Measurements from ENCODE around the gene ZIC1. TPM values are rescaled to one million over a fixed set of nuclear protein-coding genes. Genes with fewer than 3 reads are reported as not detected.

Gene ZIC1
- total and polyA plus RNA-seq, 2 of the 4 experiments (the other 2 are of a cell fraction): not detected

GRCh38 chr3:147380387-147380951 lies 28.7 kb upstream of the ZIC1 start:
- ChIA-PET CTCF (no interaction called here), POLR2A (ENCODE audit: unreplicated experiment) (no interaction called here)
- Histone ChIP-seq H3K4ac (ENCODE audit: low read depth, low read length) (no peak overlapping the region), H4K20me1 (ENCODE audit: insufficient read depth, low read length) (no peaks in the 10 kb centered on the region; the same call in 1 of the 2 replicates), H2BK15ac (ENCODE audit: low read depth, low read length) (no peak overlapping the region), H4K8ac (ENCODE audit: low read depth in 2 of 2, low read length in 2 of 2) (no peak overlapping the region), H3K4me2 (ENCODE audit: low read depth, low read length) (no peak overlapping the region), H3K23ac (ENCODE audit: low read depth, low read length) (no peak overlapping the region), H4K5ac (ENCODE audit: low read depth, low read length) (no peak overlapping the region), H3K9me3 (ENCODE audit: control insufficient read depth, insufficient read depth, low read length) (0 out of 2 replicates have a peak, but pooled peaks cover 6% of the 10 kb centered on the region), H2AFZ (replicated peaks; ENCODE audit: low read length, poor library complexity) (no peak overlapping the region), H3K36me3 (ENCODE audit: control insufficient read depth, insufficient read depth, low read length) (no peaks in the 10 kb centered on the region), H2AK9ac (replicated peaks; ENCODE audit: low read depth, low read length, poor library complexity) (no peak overlapping the region), H3K4me3 (ENCODE audit: insufficient read depth, low read depth, low read length) (no peak overlapping the region), H2AK5ac (ENCODE audit: low read depth, low read length) (no peak overlapping the region), H2BK5ac (ENCODE audit: low read depth, low read length, poor library complexity, severe bottlenecking) (no peak overlapping the region), H3K9ac (ENCODE audit: low read depth, low read length) (no peak overlapping the region), H3K27me3 (ENCODE audit: control insufficient read depth, insufficient read depth, low read length) (peaks cover 62% of the 10 kb centered on the region), H3K9me1 (ENCODE audit: insufficient read depth, low read length) (no peaks in the 10 kb centered on the region), H2BK120ac (ENCODE audit: low read depth, low read length) (no peak overlapping the region), H3K14ac (replicated peaks; ENCODE audit: low read depth, low read length) (no peak overlapping the region), H3K27ac (ENCODE audit: insufficient read depth, low read length) (no peak overlapping the region), H2BK20ac (ENCODE audit: low read depth, low read length) (no peak overlapping the region), H3K4me1 (ENCODE audit: control insufficient read depth, insufficient read depth, low read length) (no peaks in the 10 kb centered on the region), H3K56ac (ENCODE audit: extremely low read depth, insufficient read depth, low read length) (no peak overlapping the region), H3K18ac (ENCODE audit: low read depth, low read length) (no peak overlapping the region), H4K91ac (ENCODE audit: insufficient read depth, low read depth, low read length) (no peak overlapping the region), H3K79me1 (ENCODE audit: low read depth in 1 of 2, low read length in 2 of 2) (no peaks in the 10 kb centered on the region)
- BruUV-seq (replicated peaks): no TSS peak
- intact Hi-C loops (cut with micrococcal nuclease) (no loop called here), dilution Hi-C loops (cut with HindIII; ENCODE audit: low sequenced_read_pairs, unreplicated experiment) (no loop called here), in situ Hi-C loops (cut with MboI; ENCODE audit: low sequenced_read_pairs) (no loop called here)
- 9% methylated on average over 9 of the region's 26 CpGs; no CpG with 5 or more reads in 1 of the 2 experiments for WGBS, 2 experiments (ENCODE audit: extremely low coverage in 2 of 2, insufficient read length in 1 of 2)
- TF ChIP-seq MXI1 (IDR thresholded peaks at IDR 0.05; ENCODE audit: borderline replicate concordance, low read depth, low read length): no peak
- DNase-seq (no peak), ATAC-seq (ENCODE audit: low read depth) (no peak)

Measured in IMR-90 (cell line).